Vagina (tissue), 2 donors: ENCODE data around the gene DUS2. TPM values are rescaled to one million over a fixed set of nuclear protein-coding genes. Genes with fewer than 3 reads are reported as not detected.

Source experiments
- DNase-seq, 2 donors: peaks; one replicate each; pipeline ENCODE4 v3.0.0-alpha.2; 2017; ENCODE audit errors: extremely low spot score in 2 of 2
- H3K27ac ChIP-seq: fragments of 200-600 bp; sonication (generic); one replicate; pipeline ENCODE4 v1.5.1; 2019
- H3K27me3 ChIP-seq: fragments of 200-600 bp; sonication (generic); one replicate; pipeline ENCODE4 v1.5.1; 2019
- H3K36me3 ChIP-seq, 2 donors: fragments of 200-600 bp; sonication (generic); one replicate each; pipeline ENCODE4 v1.5.1; 2017 to 2019
- H3K4me1 ChIP-seq: fragments of 200-600 bp; sonication (generic); one replicate; pipeline ENCODE4 v1.5.1; 2019
- H3K4me3 ChIP-seq, 2 donors: fragments of 200-600 bp; sonication (generic); 1 replicate in 1 of 2; 2 replicates in 1 of 2; pipeline ENCODE4 v1.5.1; 2016 to 2019
- H3K9me3 ChIP-seq: fragments of 200-600 bp; sonication (generic); one replicate; pipeline ENCODE4 v1.5.1; 2019
- CTCF ChIP-seq, 3 experiments: fragments of 450-650 bp in 2 of 3; fragments of 200-600 bp in 1 of 3; sonication (generic) in 1 of 3; IDR thresholded peaks; one replicate each; pipeline ENCODE4 v1.5.1; 2017 to 2019; ENCODE audit warnings: antibody characterized with exemption in 3 of 3, mild to moderate bottlenecking in 2 of 3, moderate library complexity in 2 of 3
- POLR2A ChIP-seq, 2 donors: fragments of 450-650 bp; IDR thresholded peaks; one replicate each; pipeline ENCODE4 v1.6.1; 2017; ENCODE audit warnings: antibody characterized with exemption in 2 of 2, mild to moderate bottlenecking in 2 of 2, moderate library complexity in 2 of 2
- POLR2AphosphoS5 ChIP-seq, 2 donors: sonication (generic); formaldehyde crosslinking; IDR thresholded peaks; one replicate each; pipeline ENCODE4 v1.9.0; 2017; ENCODE audit warnings: antibody characterized with exemption in 2 of 2, mild to moderate bottlenecking in 2 of 2, low read depth in 1 of 2; ENCODE audit not compliant: insufficient read depth in 1 of 2
- intact Hi-C: fragments of 100-400 bp; cut with DNase I; formaldehyde crosslinking; loops from one replicate; pipeline ENCODE4 v1.15.1; 2023
- total RNA-seq: library from RNA; depleted of rRNA; stranded (reverse); fragments of >200 nt; gene quantifications from one replicate; pipeline ENCODE4 v1.2.3, GENCODE V29; 2016

Gene DUS2
- total RNA-seq, 1 donor from 2014 or later: 11.5 TPM

DNA sequence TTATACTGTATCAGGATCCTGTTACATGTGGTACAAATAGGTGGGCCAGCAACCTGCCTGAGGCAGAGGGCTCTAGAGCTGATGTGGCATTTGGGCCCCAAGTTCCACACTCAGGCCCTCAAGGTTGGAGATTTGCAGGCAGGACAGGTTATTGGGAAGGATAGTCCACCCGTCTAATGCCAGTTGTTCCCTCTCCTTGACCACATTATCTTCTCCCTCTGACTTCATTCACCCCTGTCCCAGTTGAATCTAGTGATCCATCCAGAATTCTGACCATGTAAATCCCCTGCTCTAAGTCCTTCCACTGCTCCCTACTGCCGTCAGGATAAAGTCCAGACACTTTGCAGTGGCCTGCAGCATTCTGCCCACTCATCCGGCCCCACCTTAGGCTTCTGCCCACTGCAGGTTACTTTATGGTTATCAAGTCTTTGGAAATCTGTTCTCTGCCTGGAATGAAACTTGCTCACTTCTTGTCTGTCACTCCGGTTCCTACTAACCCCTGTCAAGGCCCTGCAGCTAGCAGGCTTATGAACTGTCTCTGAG lies 60.2 kb downstream of the DUS2 start:
- H3K36me3 ChIP-seq: no peaks in the 10 kb centered on the region
- TF ChIP-seq POLR2A (IDR thresholded peaks at IDR 0.05): no peak
- no peak for TF ChIP-seq POLR2AphosphoS5 (IDR thresholded peaks at IDR 0.05; ENCODE audit: insufficient read depth in 1 of 2, low read depth in 1 of 2)
- no peak for TF ChIP-seq CTCF (IDR thresholded peaks at IDR 0.05)
- DNase-seq: no peak
- H3K4me3 ChIP-seq: no peak overlapping the region
- intact Hi-C loops: loop anchor here (5.0 kb wide), 2 partner anchors 61 to 154 kb away; partner anchors contain the start of genes DDX28, DUS2 and ESRP2
- H3K4me1 ChIP-seq: peaks cover 56% of the 10 kb centered on the region
- H3K27me3 ChIP-seq: no peaks in the 10 kb centered on the region
- no peaks in the 10 kb centered on the region for H3K9me3 ChIP-seq
- peak overlapping the region; percentile 99 for H3K27ac ChIP-seq

DNA sequence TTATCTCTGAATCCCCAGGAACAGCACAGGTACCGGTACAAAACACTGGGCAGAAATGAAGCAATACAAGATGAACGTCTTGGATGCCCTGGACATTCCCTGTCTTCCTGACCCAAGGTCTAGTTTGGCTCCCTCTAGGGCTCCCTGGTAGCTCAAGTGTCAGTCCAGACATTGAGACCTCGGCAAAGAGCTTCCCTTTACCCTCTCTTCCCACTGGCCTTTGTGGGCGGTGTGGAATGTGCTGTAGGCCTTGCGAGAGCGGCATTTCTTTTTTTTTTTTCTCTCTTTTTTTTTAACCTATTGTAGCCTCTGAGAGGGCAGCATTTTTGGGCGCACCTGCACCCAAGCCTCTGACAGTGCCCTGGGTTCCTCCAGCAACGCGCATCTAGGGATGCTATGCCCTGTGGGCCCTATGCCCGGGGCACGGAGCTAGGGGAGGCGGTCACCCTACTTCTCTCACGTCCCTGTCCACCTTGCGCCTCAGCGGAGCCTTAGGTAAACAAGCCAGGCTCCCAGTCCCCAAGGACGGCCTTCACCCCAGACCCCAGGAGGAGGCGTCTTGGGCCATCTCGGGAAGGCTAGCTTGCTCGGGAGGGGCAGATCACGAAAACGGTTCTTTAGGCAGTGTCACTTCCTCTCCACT lies 60.9 kb downstream of the DUS2 start:
- no peaks in the 10 kb centered on the region for H3K27me3 ChIP-seq
- intact Hi-C loops: loop anchor here (5.0 kb wide), 2 partner anchors 62 to 153 kb away; partner anchors contain the start of genes DDX28, DUS2 and ESRP2
- no peaks in the 10 kb centered on the region for H3K36me3 ChIP-seq
- peak overlapping the region; percentile 94 to 98 for H3K4me3 ChIP-seq
- H3K4me1 ChIP-seq: peaks cover 62% of the 10 kb centered on the region
- H3K27ac ChIP-seq: peak overlapping the region; percentile 99
- TF ChIP-seq POLR2AphosphoS5 (IDR thresholded peaks at IDR 0.05; ENCODE audit: insufficient read depth in 1 of 2, low read depth in 1 of 2) (no peak), CTCF (IDR thresholded peaks at IDR 0.05) (no peak), POLR2A (IDR thresholded peaks at IDR 0.05) (no peak)
- DNase-seq: no peak
- H3K9me3 ChIP-seq: no peaks in the 10 kb centered on the region

DNA sequence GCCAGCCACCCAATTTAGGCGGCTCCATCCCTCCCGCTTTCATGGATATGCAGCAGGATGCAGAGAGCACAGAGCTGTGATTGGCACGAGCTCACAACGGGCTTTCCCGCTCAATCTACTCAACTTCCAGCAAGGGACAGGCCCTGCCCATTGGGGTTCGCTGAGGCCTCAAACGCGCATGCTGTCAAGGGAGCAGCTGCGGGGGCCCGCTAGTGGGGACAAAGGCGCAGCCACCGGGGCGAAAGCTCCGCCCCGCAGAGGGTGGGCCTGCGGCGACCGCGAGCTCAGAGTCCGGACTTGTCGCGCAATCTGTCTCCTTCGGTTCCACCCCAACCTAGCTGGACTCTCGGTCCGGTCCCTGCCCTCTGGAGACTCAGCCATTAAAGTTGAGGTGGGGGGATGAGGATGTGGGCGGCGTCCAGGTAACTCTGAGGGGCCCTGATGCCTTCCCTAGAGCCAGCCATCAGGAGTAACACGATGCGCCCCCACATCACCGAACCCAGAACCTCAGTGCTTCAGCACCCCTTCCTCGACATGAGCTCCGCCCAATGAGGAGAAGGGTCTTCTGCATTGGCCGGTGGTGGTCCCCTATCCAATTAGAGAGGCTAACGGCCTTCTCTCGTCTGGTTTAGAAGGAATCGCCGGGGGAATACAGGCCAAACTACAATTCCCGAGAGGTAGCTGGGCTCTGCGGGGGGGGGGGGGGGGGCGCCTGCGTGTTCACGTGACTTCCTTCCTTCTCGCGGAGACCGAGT lies 61.6 kb downstream of the DUS2 start:
- TF ChIP-seq POLR2AphosphoS5 (IDR thresholded peaks at IDR 0.05; ENCODE audit: insufficient read depth in 1 of 2, low read depth in 1 of 2) (peak; percentile 29 to 88), POLR2A (IDR thresholded peaks at IDR 0.05) (peak in 1 of 2 donors; percentile 40), CTCF (IDR thresholded peaks at IDR 0.05) (no peak)
- intact Hi-C loops: loop anchor here (5.0 kb wide), 2 partner anchors 62 to 153 kb away; partner anchors contain the start of genes DDX28, DUS2 and ESRP2
- Histone ChIP-seq H3K27ac (peak overlapping the region; percentile 99), H3K36me3 (no peaks in the 10 kb centered on the region), H3K27me3 (no peaks in the 10 kb centered on the region), H3K9me3 (no peaks in the 10 kb centered on the region), H3K4me3 (peak overlapping the region; percentile 94 to 98), H3K4me1 (peaks cover 67% of the 10 kb centered on the region)
- DNase-seq: peak; percentile 95 to 99

DNA sequence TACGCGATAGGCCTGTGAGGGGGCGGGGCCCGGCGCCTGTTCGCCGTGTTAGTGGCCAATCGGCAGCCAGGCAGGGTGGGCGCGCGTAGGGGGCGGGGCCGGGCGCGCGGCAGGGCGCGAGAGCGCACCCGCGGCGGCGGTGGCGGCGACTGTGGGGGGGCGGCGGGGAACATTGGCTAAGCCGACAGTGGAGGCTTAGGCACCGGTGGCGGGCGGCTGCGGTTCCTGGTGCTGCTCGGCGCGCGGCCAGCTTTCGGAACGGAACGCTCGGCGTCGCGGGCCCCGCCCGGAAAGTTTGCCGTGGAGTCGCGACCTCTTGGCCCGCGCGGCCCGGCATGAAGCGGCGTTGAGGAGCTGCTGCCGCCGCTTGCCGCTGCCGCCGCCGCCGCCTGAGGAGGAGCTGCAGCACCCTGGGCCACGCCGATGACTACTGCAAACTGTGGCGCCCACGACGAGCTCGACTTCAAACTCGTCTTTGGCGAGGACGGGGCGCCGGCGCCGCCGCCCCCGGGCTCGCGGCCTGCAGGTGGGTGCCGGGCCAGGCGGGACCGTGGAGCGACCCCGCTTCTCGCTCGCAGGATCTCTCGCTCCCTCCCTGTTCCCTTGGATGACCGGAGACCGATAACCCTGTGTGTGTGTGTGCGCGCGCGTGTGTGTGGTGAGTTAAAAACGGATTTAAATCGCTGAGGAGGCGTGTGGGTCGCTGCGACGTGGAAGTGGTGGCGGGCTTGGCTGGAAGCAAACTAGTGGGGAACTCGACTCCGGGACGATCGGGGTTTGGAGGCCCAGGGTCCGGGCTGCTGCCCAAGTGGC lies 62.4 kb downstream of the DUS2 start, which contains the start of gene NFATC3:
Gene NFATC3 (plus strand): TSS at position 112 of the 813 bp plus-strand sequence. CDS start 312 bp downstream, at position 424.
- Histone ChIP-seq H3K36me3 (no peaks in the 10 kb centered on the region), H3K9me3 (no peaks in the 10 kb centered on the region), H3K4me1 (peaks cover 64% of the 10 kb centered on the region), H3K4me3 (peak within 1 kb of the TSS; percentile 94 to 98), H3K27me3 (no peaks in the 10 kb centered on the region), H3K27ac (peak within 1 kb of the TSS; percentile 99)
- DNase-seq: peak in 1 of 2 donors; percentile 98
- peak in 1 of 2 donors; percentile 51 for TF ChIP-seq POLR2A (IDR thresholded peaks at IDR 0.05)
- no peak for TF ChIP-seq POLR2AphosphoS5 (IDR thresholded peaks at IDR 0.05; ENCODE audit: insufficient read depth in 1 of 2, low read depth in 1 of 2)
- no peak for TF ChIP-seq CTCF (IDR thresholded peaks at IDR 0.05)
- intact Hi-C loops: no loop called here
